Caco-2 (cell line): ENCODE measurements around the gene SLC24A4. TPM values are rescaled to one million over a fixed set of nuclear protein-coding genes. Genes with fewer than 3 reads are reported as not detected.

Experiments used
- BruUV-seq: library from RNA; stranded (reverse); fragments of 400-500 nt; replicated peaks from 2 replicates; lab custom pipeline; 2021; lab: Mats Ljungman, UMichigan
- CTCF ChIA-PET: fragments of 300-600 bp; sonication (Branson Sonifier 250); formaldehyde crosslinking; loops from one replicate; lab custom pipeline; 2022; ENCODE audit warnings: antibody characterized with exemption; lab: Charles Lee
- POLR2A ChIA-PET: fragments of 300-600 bp; sonication (Branson Sonifier 250); formaldehyde crosslinking; loops from one replicate; lab custom pipeline; 2022; ENCODE audit warnings: antibody characterized with exemption; lab: Charles Lee
- DNase-seq, 2 experiments: peaks; one replicate each; pipeline versions ENCODE4 v3.0.0 to v3.0.0-alpha.2; 2020 to 2022
- H3K27me3 ChIP-seq: replicated peaks from 2 replicates; pipeline ENCODE4 v1.6.0; 2011; ENCODE audit warnings: low read length; ENCODE audit not compliant: control insufficient read depth, insufficient read depth
- H3K36me3 ChIP-seq: 2 replicates; pipeline ENCODE4 v1.5.1; 2011; ENCODE audit warnings: low read length; ENCODE audit not compliant: control insufficient read depth, insufficient read depth
- H3K4me1 ChIP-seq: fragments of 250-450 bp; sonication (Bioruptor Pico); 2 replicates; pipeline ENCODE4 v1.5.1; 2020; ENCODE audit warnings: mild to moderate bottlenecking
- H3K4me3 ChIP-seq: 2 replicates; pipeline ENCODE4 v1.5.1; 2011; ENCODE audit warnings: low read depth, mild to moderate bottlenecking, control low read depth, low read length
- H3K9me3 ChIP-seq: fragments of 250-450 bp; sonication (Bioruptor Pico); 2 replicates; pipeline ENCODE4 v1.5.1; 2020; ENCODE audit warnings: mild to moderate bottlenecking, moderate library complexity
- H3K27ac Mint-ChIP-seq: one replicate; pipeline ENCODE4 v1.8.0; 2022; ENCODE audit warnings: mixed read lengths; ENCODE audit not compliant: unreplicated experiment
- H3K27me3 Mint-ChIP-seq: one replicate; pipeline ENCODE4 v1.8.0; 2022; ENCODE audit warnings: mixed read lengths; ENCODE audit not compliant: insufficient read depth, unreplicated experiment
- H3K36me3 Mint-ChIP-seq: one replicate; pipeline ENCODE4 v1.8.0; 2022; ENCODE audit warnings: mild to moderate bottlenecking, mixed read lengths; ENCODE audit not compliant: insufficient read depth, unreplicated experiment
- H3K4me1 Mint-ChIP-seq: one replicate; pipeline ENCODE4 v1.8.0; 2022; ENCODE audit warnings: low read depth, mixed read lengths; ENCODE audit not compliant: unreplicated experiment
- H3K4me3 Mint-ChIP-seq: one replicate; pipeline ENCODE4 v1.8.0; 2022; ENCODE audit warnings: mild to moderate bottlenecking, moderate library complexity, mixed read lengths; ENCODE audit not compliant: unreplicated experiment
- H3K9me3 Mint-ChIP-seq: one replicate; pipeline ENCODE4 v1.8.0; 2022; ENCODE audit warnings: mixed read lengths; ENCODE audit not compliant: unreplicated experiment
- CTCF ChIP-seq, 2 experiments: fragments of 200-600 bp in 1 of 2; IDR thresholded peaks; 1 replicate in 1 of 2; 2 replicates in 1 of 2; pipeline versions ENCODE4 v1.5.1 to v1.8.0; 2011 to 2022; ENCODE audit warnings: antibody characterized with exemption in 1 of 2, control low read depth in 1 of 2, inconsistent platforms in 1 of 2, low read depth in 1 of 2, low read length in 1 of 2, mild to moderate bottlenecking in 1 of 2, moderate library complexity in 1 of 2; ENCODE audit not compliant: insufficient read depth in 1 of 2, severe bottlenecking in 1 of 2, unreplicated experiment in 1 of 2
- intact Hi-C: fragments of 100-400 bp; cut with micrococcal nuclease; formaldehyde crosslinking; loops from one replicate; pipeline ENCODE4 v1.10.0; 2022; ENCODE audit not compliant: unreplicated experiment
- total RNA-seq: library from RNA; stranded (reverse); gene quantifications from 2 replicates; pipeline ENCODE4 v1.2.3, GENCODE V29; 2022

The SLC24A4 gene
- total RNA-seq, 1 experiment from 2014 or later, result not detected

- Mint-ChIP-seq H3K36me3 (no peaks in the 10 kb centered on the region), H3K27me3 (peaks cover 19% of the 10 kb centered on the region), H3K9me3 (no peaks in the 10 kb centered on the region), H3K4me1 (no peaks in the 10 kb centered on the region), H3K27ac (no peak overlapping the region), H3K4me3 (no peak overlapping the region)
- no peak for DNase-seq
- H3K4me3 ChIP-seq, result no peak overlapping the region
- H3K9me3 ChIP-seq, result no peaks in the 10 kb centered on the region
- H3K27me3 ChIP-seq, result no peaks in the 10 kb centered on the region; the same call in 1 of the 2 replicates
- TF ChIP-seq CTCF (IDR thresholded peaks at IDR 0.05; ENCODE audit: insufficient read depth in 1 of 2, low read depth in 1 of 2, low read length in 1 of 2, severe bottlenecking in 1 of 2, unreplicated experiment in 1 of 2), result no peak
- ChIA-PET CTCF (no interaction called here), POLR2A (no interaction called here)
- intact Hi-C loops, result no loop called here
- no peaks in the 10 kb centered on the region for H3K36me3 ChIP-seq
- no TSS peak for BruUV-seq
- H3K4me1 ChIP-seq, result no peaks in the 10 kb centered on the region
Measured at GRCh38 chr14:92373336-92373735, 50.4 kb downstream of the SLC24A4 start.

- Histone ChIP-seq H3K36me3 (no peaks in the 10 kb centered on the region), H3K9me3 (no peaks in the 10 kb centered on the region), H3K4me3 (no peak overlapping the region), H3K4me1 (no peaks in the 10 kb centered on the region), H3K27me3 (no peaks in the 10 kb centered on the region; the same call in 1 of the 2 replicates)
- ChIA-PET CTCF (no interaction called here), POLR2A (no interaction called here)
- H3K9me3 Mint-ChIP-seq, result no peaks in the 10 kb centered on the region
- no peak for DNase-seq
- intact Hi-C loops, result no loop called here
- H3K36me3 Mint-ChIP-seq, result no peaks in the 10 kb centered on the region
- H3K4me1 Mint-ChIP-seq, result no peaks in the 10 kb centered on the region
- no peak overlapping the region for H3K4me3 Mint-ChIP-seq
- H3K27me3 Mint-ChIP-seq, result peaks cover 9% of the 10 kb centered on the region
- BruUV-seq, result no TSS peak
- H3K27ac Mint-ChIP-seq, result no peak overlapping the region
- TF ChIP-seq CTCF (IDR thresholded peaks at IDR 0.05; ENCODE audit: insufficient read depth in 1 of 2, low read depth in 1 of 2, low read length in 1 of 2, severe bottlenecking in 1 of 2, unreplicated experiment in 1 of 2), result no peak
Measured at GRCh38 chr14:92380131-92380530, 57.2 kb downstream of the SLC24A4 start.

- H3K9me3 Mint-ChIP-seq, result no peaks in the 10 kb centered on the region
- no peaks in the 10 kb centered on the region for H3K36me3 Mint-ChIP-seq
- BruUV-seq, result no TSS peak
- no peaks in the 10 kb centered on the region; the same call in 1 of the 2 replicates for H3K27me3 ChIP-seq
- H3K27me3 Mint-ChIP-seq, result peaks cover 9% of the 10 kb centered on the region
- H3K27ac Mint-ChIP-seq, result no peak overlapping the region
- no peaks in the 10 kb centered on the region for H3K9me3 ChIP-seq
- TF ChIP-seq CTCF (IDR thresholded peaks at IDR 0.05; ENCODE audit: insufficient read depth in 1 of 2, low read depth in 1 of 2, low read length in 1 of 2, severe bottlenecking in 1 of 2, unreplicated experiment in 1 of 2), result no peak
- H3K4me1 ChIP-seq, result no peaks in the 10 kb centered on the region
- H3K4me1 Mint-ChIP-seq, result no peaks in the 10 kb centered on the region
- POLR2A ChIA-PET, result no interaction called here
- no peak overlapping the region for H3K4me3 Mint-ChIP-seq
- no peak for DNase-seq
- intact Hi-C loops, result no loop called here
- no peaks in the 10 kb centered on the region for H3K36me3 ChIP-seq
- CTCF ChIA-PET, result no interaction called here
- no peak overlapping the region for H3K4me3 ChIP-seq
Measured at GRCh38 chr14:92380582-92380981, 57.6 kb downstream of the SLC24A4 start.
